K562 (cell line): ENCODE measurements around the gene PCP4L1. TPM values are rescaled to one million over a fixed set of nuclear protein-coding genes. Genes with fewer than 3 reads are reported as not detected.
A peak's percentile ranks its signal among the peaks of the same experiment; 100 is the strongest.

Experiments used
- CREBBP ChIP-seq: IDR thresholded peaks from one replicate; pipeline ENCODE4 v1.6.1; 2012; ENCODE audit warnings: low read depth, mild to moderate bottlenecking, control low read depth, inconsistent platforms, low read length
- CTBP1 ChIP-seq: fragments of 450-650 bp; IDR thresholded peaks from 2 replicates; pipeline ENCODE4 v1.6.1; 2016; ENCODE audit warnings: borderline replicate concordance
- EHMT2 ChIP-seq: fragments of 450-650 bp; IDR thresholded peaks from 2 replicates; pipeline ENCODE4 v1.6.1; 2018; ENCODE audit warnings: antibody characterized with exemption
- EZH2 ChIP-seq: IDR thresholded peaks from 2 replicates; pipeline ENCODE4 v1.6.1; 2012; ENCODE audit warnings: low read depth, mild to moderate bottlenecking, inconsistent platforms, low read length, borderline replicate concordance
- KLF6 ChIP-seq: fragments of 250-450 bp; sonication (Bioruptor Pico); IDR thresholded peaks from 2 replicates; pipeline ENCODE4 v1.4.0; 2020; ENCODE audit warnings: mild to moderate bottlenecking, moderate library complexity, borderline replicate concordance
- MEF2D ChIP-seq: conservative IDR thresholded peaks from 2 replicates; pipeline ENCODE4 v1.6.1; 2016; ENCODE audit warnings: low read depth, missing genetic modification characterization, missing compliant biosample characterization
- MTA1 ChIP-seq: fragments of 450-650 bp; IDR thresholded peaks from 2 replicates; pipeline ENCODE4 v1.6.1; 2017; ENCODE audit warnings: borderline replicate concordance
- NFATC3 ChIP-seq: fragments of 450-650 bp; IDR thresholded peaks from 2 replicates; pipeline ENCODE4 v1.6.1; 2017; ENCODE audit warnings: mild to moderate bottlenecking
- PCBP1 ChIP-seq: fragments of 200-400 bp; formaldehyde crosslinking; IDR thresholded peaks from 2 replicates; pipeline ENCODE4 v1.6.1; 2018; ENCODE audit warnings: mild to moderate bottlenecking, low read depth, low read length; ENCODE audit not compliant: poor library complexity, severe bottlenecking
- POLR2A ChIP-seq: fragments of 450-650 bp; conservative IDR thresholded peaks from 2 replicates; pipeline ENCODE4 v1.6.1; 2016
- PURB ChIP-seq: sonication (generic); formaldehyde crosslinking; IDR thresholded peaks from 2 replicates; pipeline ENCODE4 v1.9.0; 2021; ENCODE audit warnings: low read depth, mild to moderate bottlenecking, missing genetic modification reagents
- RNF2 ChIP-seq: sonication (generic); IDR thresholded peaks from 2 replicates; pipeline ENCODE4 v1.6.1; 2016
- ZC3H8 ChIP-seq: fragments of 450-650 bp; IDR thresholded peaks from 2 replicates; pipeline ENCODE4 v1.6.1; 2017
- ZKSCAN1 ChIP-seq: fragments of 150-350 bp; IDR thresholded peaks from 2 replicates; pipeline ENCODE4 v1.6.1; 2016; ENCODE audit warnings: low read depth, low read length
- ZNF431 ChIP-seq: sonication (generic); formaldehyde crosslinking; IDR thresholded peaks from 2 replicates; pipeline ENCODE4 v1.8.0; 2022; ENCODE audit warnings: mild to moderate bottlenecking, missing genetic modification reagents
- ZNF79 ChIP-seq: fragments of 250-450 bp; sonication (Bioruptor Pico); IDR thresholded peaks from 2 replicates; pipeline ENCODE4 v1.4.0; 2020; ENCODE audit warnings: low read depth, mild to moderate bottlenecking, moderate library complexity
- polyA plus RNA-seq, 8 experiments: library from polyadenylated mRNA; depleted of rRNA in 4 of 8; stranded (reverse) in 5 of 8; unstranded in 3 of 8; fragments of >200 nt; fragmentation: Nextera tagmentation in 2 of 8; fragmentation: Illumina TruSeq in 1 of 8; extraction: Ambion mirVana in 2 of 8; extraction: Trizol in 1 of 8; gene quantifications; 2 replicates each; pipeline versions ENCODE4 v1.2.1 to v1.2.3, GENCODE V29; 2011 to 2014; ENCODE audit warnings: inconsistent platforms in 1 of 8, missing spikeins in 1 of 8
- total RNA-seq, 7 experiments: library from RNA; depleted of rRNA in 6 of 7; stranded (reverse); fragments of >200 nt in 6 of 7; fragmentation: Illumina TruSeq in 2 of 7; extraction: Trizol in 2 of 7; gene quantifications; 2 replicates each; pipeline versions ENCODE4 v1.2.1 to v1.2.3, GENCODE V29; 2011 to 2021; ENCODE audit warnings: low replicate concordance in 1 of 7
- TF ChIP-seq, protein P1 (sequence below): fragments of 450-650 bp; IDR thresholded peaks from 2 replicates; pipeline ENCODE4 v1.6.1; 2017; ENCODE audit warnings: antibody characterized with exemption, mild to moderate bottlenecking
- TF ChIP-seq, protein P2 (sequence below): fragments of 250-450 bp; sonication (Bioruptor Pico); IDR thresholded peaks from 2 replicates; pipeline ENCODE4 v1.5.0; 2022; ENCODE audit warnings: mild to moderate bottlenecking
- TF ChIP-seq, protein P3 (sequence below), 2 experiments: fragments of 150-350 bp in 1 of 2; IDR thresholded peaks; 2 replicates each; pipeline ENCODE4 v1.6.1; 2012 to 2016; ENCODE audit warnings: low read depth in 2 of 2, low read length in 2 of 2, mild to moderate bottlenecking in 1 of 2, moderate library complexity in 1 of 2
- TF ChIP-seq, protein P4 (sequence below): sonication (generic); formaldehyde crosslinking; IDR thresholded peaks from 2 replicates; pipeline ENCODE4 v1.8.1; 2022; ENCODE audit warnings: missing genetic modification reagents

Gene PCP4L1
- total and polyA plus RNA-seq, 9 of the 15 experiments (the other 6 are each of a cell fraction or from before 2014, with no cell fraction given) = not detected

DNA sequence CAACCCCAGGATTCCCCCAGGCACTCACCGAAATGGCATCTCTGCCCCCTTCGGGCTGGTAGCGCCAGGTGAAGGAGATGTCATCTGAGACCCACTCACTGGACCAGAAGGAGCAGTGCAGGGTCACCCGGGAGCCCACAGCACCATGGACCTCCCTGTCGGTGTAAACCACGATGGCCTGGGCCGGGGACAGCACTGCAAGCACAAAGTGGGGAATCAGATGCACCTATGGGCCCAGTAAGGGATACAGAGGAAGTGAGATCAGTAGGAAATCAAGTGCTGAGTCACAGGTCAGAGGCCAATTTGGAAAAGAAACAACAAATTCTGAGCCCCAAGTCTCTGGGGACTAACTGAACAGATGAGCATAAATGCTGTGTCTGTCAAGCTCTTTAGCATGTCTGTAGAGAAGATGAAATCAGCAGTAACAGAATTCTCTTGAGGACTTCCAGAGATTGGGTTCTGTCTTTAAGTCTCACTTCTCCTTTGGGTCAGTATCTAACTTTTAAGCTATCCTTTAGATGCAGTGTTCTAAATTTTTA is 48.8 kb downstream of the PCP4L1 start (continued):
- TF ChIP-seq CREBBP = no peak
- TF ChIP-seq, protein P1, sequence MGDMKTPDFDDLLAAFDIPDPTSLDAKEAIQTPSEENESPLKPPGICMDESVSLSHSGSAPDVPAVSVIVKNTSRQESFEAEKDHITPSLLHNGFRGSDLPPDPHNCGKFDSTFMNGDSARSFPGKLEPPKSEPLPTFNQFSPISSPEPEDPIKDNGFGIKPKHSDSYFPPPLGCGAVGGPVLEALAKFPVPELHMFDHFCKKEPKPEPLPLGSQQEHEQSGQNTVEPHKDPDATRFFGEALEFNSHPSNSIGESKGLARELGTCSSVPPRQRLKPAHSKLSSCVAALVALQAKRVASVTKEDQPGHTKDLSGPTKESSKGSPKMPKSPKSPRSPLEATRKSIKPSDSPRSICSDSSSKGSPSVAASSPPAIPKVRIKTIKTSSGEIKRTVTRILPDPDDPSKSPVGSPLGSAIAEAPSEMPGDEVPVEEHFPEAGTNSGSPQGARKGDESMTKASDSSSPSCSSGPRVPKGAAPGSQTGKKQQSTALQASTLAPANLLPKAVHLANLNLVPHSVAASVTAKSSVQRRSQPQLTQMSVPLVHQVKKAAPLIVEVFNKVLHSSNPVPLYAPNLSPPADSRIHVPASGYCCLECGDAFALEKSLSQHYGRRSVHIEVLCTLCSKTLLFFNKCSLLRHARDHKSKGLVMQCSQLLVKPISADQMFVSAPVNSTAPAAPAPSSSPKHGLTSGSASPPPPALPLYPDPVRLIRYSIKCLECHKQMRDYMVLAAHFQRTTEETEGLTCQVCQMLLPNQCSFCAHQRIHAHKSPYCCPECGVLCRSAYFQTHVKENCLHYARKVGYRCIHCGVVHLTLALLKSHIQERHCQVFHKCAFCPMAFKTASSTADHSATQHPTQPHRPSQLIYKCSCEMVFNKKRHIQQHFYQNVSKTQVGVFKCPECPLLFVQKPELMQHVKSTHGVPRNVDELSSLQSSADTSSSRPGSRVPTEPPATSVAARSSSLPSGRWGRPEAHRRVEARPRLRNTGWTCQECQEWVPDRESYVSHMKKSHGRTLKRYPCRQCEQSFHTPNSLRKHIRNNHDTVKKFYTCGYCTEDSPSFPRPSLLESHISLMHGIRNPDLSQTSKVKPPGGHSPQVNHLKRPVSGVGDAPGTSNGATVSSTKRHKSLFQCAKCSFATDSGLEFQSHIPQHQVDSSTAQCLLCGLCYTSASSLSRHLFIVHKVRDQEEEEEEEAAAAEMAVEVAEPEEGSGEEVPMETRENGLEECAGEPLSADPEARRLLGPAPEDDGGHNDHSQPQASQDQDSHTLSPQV = peak; percentile 84
- TF ChIP-seq, protein P2, sequence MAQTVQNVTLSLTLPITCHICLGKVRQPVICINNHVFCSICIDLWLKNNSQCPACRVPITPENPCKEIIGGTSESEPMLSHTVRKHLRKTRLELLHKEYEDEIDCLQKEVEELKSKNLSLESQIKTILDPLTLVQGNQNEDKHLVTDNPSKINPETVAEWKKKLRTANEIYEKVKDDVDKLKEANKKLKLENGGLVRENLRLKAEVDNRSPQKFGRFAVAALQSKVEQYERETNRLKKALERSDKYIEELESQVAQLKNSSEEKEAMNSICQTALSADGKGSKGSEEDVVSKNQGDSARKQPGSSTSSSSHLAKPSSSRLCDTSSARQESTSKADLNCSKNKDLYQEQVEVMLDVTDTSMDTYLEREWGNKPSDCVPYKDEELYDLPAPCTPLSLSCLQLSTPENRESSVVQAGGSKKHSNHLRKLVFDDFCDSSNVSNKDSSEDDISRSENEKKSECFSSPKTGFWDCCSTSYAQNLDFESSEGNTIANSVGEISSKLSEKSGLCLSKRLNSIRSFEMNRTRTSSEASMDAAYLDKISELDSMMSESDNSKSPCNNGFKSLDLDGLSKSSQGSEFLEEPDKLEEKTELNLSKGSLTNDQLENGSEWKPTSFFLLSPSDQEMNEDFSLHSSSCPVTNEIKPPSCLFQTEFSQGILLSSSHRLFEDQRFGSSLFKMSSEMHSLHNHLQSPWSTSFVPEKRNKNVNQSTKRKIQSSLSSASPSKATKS (CRISPR knock-in tag) = no peak
- peak; percentile 68 for TF ChIP-seq POLR2A
- TF ChIP-seq, protein P3, sequence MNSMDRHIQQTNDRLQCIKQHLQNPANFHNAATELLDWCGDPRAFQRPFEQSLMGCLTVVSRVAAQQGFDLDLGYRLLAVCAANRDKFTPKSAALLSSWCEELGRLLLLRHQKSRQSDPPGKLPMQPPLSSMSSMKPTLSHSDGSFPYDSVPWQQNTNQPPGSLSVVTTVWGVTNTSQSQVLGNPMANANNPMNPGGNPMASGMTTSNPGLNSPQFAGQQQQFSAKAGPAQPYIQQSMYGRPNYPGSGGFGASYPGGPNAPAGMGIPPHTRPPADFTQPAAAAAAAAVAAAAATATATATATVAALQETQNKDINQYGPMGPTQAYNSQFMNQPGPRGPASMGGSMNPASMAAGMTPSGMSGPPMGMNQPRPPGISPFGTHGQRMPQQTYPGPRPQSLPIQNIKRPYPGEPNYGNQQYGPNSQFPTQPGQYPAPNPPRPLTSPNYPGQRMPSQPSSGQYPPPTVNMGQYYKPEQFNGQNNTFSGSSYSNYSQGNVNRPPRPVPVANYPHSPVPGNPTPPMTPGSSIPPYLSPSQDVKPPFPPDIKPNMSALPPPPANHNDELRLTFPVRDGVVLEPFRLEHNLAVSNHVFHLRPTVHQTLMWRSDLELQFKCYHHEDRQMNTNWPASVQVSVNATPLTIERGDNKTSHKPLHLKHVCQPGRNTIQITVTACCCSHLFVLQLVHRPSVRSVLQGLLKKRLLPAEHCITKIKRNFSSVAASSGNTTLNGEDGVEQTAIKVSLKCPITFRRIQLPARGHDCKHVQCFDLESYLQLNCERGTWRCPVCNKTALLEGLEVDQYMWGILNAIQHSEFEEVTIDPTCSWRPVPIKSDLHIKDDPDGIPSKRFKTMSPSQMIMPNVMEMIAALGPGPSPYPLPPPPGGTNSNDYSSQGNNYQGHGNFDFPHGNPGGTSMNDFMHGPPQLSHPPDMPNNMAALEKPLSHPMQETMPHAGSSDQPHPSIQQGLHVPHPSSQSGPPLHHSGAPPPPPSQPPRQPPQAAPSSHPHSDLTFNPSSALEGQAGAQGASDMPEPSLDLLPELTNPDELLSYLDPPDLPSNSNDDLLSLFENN (IDR thresholded peaks at IDR 0.05; ENCODE audit: low read depth in 2 of 2, low read length in 2 of 2) = no peak
- no peak for TF ChIP-seq PCBP1
- no peak for TF ChIP-seq ZKSCAN1
- TF ChIP-seq RNF2 = no peak
- TF ChIP-seq ZNF79 (CRISPR knock-in tag) = no peak
- TF ChIP-seq PURB (CRISPR knock-in tag) = no peak
- no peak for TF ChIP-seq MTA1
- TF ChIP-seq NFATC3 = no peak
- TF ChIP-seq ZNF431 = no peak
- TF ChIP-seq ZC3H8 = no peak
- no peak for TF ChIP-seq EZH2
- no peak for TF ChIP-seq KLF6 (CRISPR knock-in tag)
- no peak for TF ChIP-seq MEF2D (tag)
- TF ChIP-seq, protein P4, sequence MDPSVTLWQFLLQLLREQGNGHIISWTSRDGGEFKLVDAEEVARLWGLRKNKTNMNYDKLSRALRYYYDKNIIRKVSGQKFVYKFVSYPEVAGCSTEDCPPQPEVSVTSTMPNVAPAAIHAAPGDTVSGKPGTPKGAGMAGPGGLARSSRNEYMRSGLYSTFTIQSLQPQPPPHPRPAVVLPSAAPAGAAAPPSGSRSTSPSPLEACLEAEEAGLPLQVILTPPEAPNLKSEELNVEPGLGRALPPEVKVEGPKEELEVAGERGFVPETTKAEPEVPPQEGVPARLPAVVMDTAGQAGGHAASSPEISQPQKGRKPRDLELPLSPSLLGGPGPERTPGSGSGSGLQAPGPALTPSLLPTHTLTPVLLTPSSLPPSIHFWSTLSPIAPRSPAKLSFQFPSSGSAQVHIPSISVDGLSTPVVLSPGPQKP = no peak
- peak; percentile 53; the same call in 1 of the 2 replicates for TF ChIP-seq CTBP1
- TF ChIP-seq EHMT2 = no peak
